HG03064 (cell line): ENCODE data around the gene UBN2.

Experiments used
- ATAC-seq: cut with Tn5 transposase; IDR thresholded peaks from one replicate; pipeline ENCODE4 v1.9.1; 2021; ENCODE audit warnings: low read depth; ENCODE audit not compliant: unreplicated experiment

Gene UBN2

GRCh38 chr7:139341058-139341775, 110.2 kb downstream of the UBN2 start, which contains the start of gene FMC1:
FMC1 (plus strand) TSS chr7:139341337; CDS start chr7:139341385, 48 bp downstream.
- peak; percentile 51 for ATAC-seq

DNA sequence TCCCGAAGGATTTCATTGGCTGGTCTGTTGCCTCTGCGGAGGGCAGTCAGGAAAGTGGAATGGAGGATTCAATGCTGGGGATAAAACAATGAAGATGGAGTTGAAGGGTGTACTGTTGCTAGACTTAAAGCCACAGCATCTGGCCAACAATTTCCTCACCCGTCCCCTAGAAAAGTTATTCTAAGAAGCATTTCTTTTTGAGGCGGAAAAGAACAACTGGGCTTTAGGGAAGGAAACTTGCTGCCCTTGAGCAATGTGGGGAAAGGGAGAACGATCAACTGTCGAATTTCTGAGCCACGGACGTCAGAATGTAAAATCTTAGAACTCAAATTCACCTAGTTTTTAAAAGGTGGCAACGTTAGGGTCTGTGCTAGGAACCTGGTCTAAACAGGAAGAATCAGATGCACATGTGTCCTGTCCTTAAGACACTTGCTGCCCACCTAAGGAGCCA, 110.8 kb downstream of the UBN2 start:
- no peak for ATAC-seq

GRCh38 chr7:139345042-139345441, 114.0 kb downstream of the UBN2 start:
- no peak for ATAC-seq

DNA sequence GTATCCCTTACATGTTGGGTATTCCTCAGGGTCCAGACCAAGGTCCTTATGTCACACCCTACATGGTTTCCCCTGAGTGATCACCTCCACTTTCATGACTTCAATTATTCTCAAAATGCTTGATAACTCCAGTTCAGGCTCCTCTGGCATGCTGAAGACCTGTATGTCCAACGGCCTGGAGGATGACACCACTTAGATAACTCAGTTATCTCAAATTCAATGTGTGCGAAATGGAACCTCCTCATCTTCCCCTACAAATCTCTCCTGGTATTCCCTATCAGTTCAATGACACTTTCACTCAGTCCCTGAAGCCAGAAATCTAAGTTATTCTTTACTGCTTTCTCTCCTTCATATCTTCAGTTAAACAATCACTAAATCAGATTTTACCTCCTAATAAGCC, 120.0 kb downstream of the UBN2 start:
- ATAC-seq, result no peak

GRCh38 chr7:139354729-139355128, 123.7 kb downstream of the UBN2 start:
- no peak for ATAC-seq

GRCh38 chr7:139355320-139355719, 124.3 kb downstream of the UBN2 start:
- ATAC-seq, result no peak
